ENCODE measurements around the gene GSTM2.
"Not testable (repeated sequence)": the region's sequence is repeated elsewhere in the genome, so short reads cannot be mapped to it uniquely, and the experiment has no call there.

GSTM2 gene

DNA sequence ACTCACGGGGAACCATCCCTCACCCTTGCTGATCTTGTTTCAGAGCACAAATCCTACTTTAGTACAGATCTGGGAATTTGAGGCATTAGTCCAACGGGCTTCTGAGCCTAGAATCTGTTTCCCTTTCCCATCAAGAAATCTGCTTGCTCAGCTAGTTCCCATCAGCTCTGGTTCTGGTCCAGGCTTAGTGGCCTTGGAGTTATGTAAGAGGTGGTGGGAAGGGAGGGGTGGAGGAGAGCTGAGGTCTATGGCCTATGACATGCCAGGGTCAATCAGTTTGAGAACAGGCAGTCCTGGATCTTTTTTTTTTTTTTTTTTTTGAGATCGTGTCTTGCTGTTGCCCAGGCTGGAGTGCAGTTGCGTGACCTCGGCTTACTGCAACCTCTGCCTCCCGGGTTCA lies 23.9 kb downstream of the GSTM2 start:
- H3K27me3 Mint-ChIP-seq (ENCODE audit: low read depth) = no peaks in the 10 kb centered on the region
- H3K27ac Mint-ChIP-seq = no peak overlapping the region
- no peak overlapping the region for H3K4me3 Mint-ChIP-seq
- peaks cover 5% of the 10 kb centered on the region for H3K36me3 Mint-ChIP-seq (ENCODE audit: low read depth)
- H3K4me1 Mint-ChIP-seq = peaks cover 5% of the 10 kb centered on the region
- H3K9me3 Mint-ChIP-seq = no peaks in the 10 kb centered on the region
- TF ChIP-seq, protein P1, sequence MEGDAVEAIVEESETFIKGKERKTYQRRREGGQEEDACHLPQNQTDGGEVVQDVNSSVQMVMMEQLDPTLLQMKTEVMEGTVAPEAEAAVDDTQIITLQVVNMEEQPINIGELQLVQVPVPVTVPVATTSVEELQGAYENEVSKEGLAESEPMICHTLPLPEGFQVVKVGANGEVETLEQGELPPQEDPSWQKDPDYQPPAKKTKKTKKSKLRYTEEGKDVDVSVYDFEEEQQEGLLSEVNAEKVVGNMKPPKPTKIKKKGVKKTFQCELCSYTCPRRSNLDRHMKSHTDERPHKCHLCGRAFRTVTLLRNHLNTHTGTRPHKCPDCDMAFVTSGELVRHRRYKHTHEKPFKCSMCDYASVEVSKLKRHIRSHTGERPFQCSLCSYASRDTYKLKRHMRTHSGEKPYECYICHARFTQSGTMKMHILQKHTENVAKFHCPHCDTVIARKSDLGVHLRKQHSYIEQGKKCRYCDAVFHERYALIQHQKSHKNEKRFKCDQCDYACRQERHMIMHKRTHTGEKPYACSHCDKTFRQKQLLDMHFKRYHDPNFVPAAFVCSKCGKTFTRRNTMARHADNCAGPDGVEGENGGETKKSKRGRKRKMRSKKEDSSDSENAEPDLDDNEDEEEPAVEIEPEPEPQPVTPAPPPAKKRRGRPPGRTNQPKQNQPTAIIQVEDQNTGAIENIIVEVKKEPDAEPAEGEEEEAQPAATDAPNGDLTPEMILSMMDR (IDR thresholded peaks at IDR 0.05; ENCODE audit: unreplicated experiment in 3 of 3) = no peak

DNA sequence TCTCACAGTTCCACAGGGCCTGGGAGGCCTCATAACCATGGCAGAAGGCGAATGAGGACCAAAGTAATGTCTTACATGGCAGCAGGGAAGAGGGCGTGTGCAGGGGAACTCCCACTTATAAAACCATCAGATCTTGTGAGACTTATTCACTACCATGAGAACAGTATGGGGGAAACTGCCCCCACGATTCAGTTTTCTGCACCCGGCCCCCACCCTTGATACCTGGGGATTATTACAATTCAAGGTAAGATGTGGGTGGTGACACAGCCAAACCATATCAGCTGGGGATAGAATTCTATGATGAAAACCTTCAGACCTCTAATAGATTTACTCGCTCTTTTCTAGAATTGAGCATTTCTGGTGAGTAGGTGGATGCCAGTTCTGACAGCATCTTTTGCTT lies 26.5 kb downstream of the GSTM2 start:
- H3K27me3 Mint-ChIP-seq (ENCODE audit: low read depth); H3K27ac Mint-ChIP-seq; H3K36me3 Mint-ChIP-seq (ENCODE audit: low read depth); H3K4me3 Mint-ChIP-seq; H3K9me3 Mint-ChIP-seq; H3K4me1 Mint-ChIP-seq: not testable (repeated sequence)

DNA sequence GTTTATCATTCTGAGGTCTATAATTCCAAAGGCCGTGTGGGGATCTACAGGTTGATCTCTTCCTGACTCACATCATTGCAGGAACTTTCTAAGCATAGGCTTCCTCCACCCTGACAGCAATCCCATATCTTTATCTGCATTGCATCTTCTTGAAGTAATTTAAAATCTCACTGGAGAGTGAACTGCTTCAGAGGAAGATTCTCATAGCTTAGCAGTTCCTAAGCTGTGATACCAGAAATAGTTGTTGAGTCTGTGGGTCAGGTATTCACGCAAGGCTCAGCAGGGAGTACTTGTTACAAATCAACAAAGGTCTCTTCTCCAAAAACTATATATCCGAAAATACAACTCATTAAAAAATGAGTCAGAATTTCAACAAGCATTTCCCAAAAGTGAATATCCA lies 27.3 kb downstream of the GSTM2 start:
- H3K4me1 Mint-ChIP-seq; H3K9me3 Mint-ChIP-seq; H3K36me3 Mint-ChIP-seq (ENCODE audit: low read depth); H3K27me3 Mint-ChIP-seq (ENCODE audit: low read depth); H3K4me3 Mint-ChIP-seq; H3K27ac Mint-ChIP-seq: not testable (repeated sequence)

DNA sequence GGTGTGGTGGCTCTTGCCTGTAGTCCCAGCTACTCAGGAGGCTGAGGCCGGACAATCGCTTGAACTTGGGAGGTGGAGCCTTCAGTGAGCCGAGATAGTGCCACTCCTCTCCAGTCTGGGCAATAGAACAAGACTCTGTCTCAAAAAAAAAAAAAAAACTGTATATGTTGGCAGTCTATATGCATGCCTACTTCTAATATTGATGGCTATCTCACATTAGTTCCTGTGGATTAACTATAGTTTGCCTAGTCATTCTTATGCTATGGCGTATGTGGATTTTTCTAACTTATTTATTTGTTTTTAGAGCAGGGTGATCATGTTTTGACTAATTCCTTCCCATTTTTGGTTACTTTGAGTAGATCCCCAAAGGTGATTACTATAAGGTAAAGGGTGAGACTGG lies 29.2 kb downstream of the GSTM2 start:
- no peaks in the 10 kb centered on the region for H3K4me1 Mint-ChIP-seq
- no peaks in the 10 kb centered on the region for H3K27me3 Mint-ChIP-seq (ENCODE audit: low read depth)
- TF ChIP-seq, protein P1 (IDR thresholded peaks at IDR 0.05; ENCODE audit: unreplicated experiment in 3 of 3) = no peak
- H3K36me3 Mint-ChIP-seq (ENCODE audit: low read depth) = no peaks in the 10 kb centered on the region
- H3K27ac Mint-ChIP-seq = no peak overlapping the region
- no peaks in the 10 kb centered on the region for H3K9me3 Mint-ChIP-seq
- no peak overlapping the region for H3K4me3 Mint-ChIP-seq

DNA sequence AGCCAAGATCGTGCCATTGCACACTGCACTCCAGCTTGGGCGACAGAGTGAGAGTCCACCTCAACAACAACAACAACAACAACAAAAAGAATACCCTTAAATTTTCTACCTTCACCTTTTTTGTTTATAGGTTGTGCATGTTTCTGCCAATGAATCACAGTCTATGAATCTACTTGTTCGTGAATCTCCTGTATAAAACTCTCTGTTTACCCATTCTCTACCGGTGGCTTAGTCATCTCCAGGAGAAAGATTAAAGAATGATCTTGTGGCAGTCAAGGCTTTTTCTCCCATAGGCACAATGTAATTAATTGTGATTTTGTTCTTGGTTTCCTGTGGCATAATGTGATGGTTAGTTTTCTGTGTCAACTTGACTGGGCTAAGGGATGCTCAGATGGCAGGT lies 30.0 kb downstream of the GSTM2 start:
- not testable (repeated sequence) for H3K9me3 Mint-ChIP-seq; H3K4me3 Mint-ChIP-seq; H3K4me1 Mint-ChIP-seq; H3K27ac Mint-ChIP-seq; H3K27me3 Mint-ChIP-seq (ENCODE audit: low read depth); H3K36me3 Mint-ChIP-seq (ENCODE audit: low read depth)

DNA sequence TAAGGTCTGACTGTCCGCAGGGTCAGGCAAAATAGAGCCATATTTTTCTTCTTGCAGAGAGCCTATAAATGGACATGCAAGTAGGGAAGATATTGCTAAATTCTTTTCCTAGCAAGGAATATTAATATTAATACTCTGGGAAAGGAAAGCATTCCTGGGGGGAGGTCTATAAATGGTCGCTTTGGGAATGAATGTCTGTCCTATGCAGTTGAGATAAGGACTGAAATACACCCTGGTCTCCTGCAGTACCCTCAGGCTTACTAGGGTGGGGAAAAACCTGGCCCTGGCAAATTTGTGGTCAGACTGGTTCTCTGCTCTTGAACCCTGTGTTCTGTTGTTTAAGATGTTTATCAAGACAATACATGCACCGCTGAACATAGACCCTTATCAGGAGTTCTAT lies 35.1 kb downstream of the GSTM2 start:
- not testable (repeated sequence) for H3K4me1 Mint-ChIP-seq; H3K27ac Mint-ChIP-seq; H3K27me3 Mint-ChIP-seq (ENCODE audit: low read depth); H3K4me3 Mint-ChIP-seq
- H3K36me3 Mint-ChIP-seq (ENCODE audit: low read depth) = peaks cover 19% of the 10 kb centered on the region
- H3K9me3 Mint-ChIP-seq = peaks cover 25% of the 10 kb centered on the region

DNA sequence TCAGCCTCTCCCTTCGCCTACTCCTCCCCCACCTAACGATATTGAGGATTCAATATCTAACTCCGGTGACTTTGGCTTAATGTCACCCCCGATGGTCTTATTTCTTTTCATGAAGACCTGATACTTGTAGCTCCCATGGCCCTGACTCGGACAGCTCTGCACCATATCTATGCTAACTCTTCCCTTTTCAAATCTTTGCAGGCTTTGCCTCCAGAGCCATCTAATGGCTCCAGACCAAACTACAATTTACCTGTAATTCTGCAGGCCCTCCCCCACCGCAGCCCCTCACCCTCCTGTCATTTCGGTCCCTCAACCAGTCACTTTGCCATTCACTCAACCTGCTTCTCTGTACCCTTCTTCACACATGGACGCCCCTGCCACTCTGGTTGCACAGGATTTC lies 36.3 kb downstream of the GSTM2 start:
- H3K27ac Mint-ChIP-seq = no peak overlapping the region
- H3K4me3 Mint-ChIP-seq = no peak overlapping the region
- H3K4me1 Mint-ChIP-seq = no peaks in the 10 kb centered on the region
- H3K36me3 Mint-ChIP-seq (ENCODE audit: low read depth) = peaks cover 29% of the 10 kb centered on the region
- H3K9me3 Mint-ChIP-seq = peaks cover 34% of the 10 kb centered on the region
- H3K27me3 Mint-ChIP-seq (ENCODE audit: low read depth) = no peaks in the 10 kb centered on the region
- TF ChIP-seq, protein P1 (IDR thresholded peaks at IDR 0.05; ENCODE audit: unreplicated experiment in 3 of 3) = no peak

DNA sequence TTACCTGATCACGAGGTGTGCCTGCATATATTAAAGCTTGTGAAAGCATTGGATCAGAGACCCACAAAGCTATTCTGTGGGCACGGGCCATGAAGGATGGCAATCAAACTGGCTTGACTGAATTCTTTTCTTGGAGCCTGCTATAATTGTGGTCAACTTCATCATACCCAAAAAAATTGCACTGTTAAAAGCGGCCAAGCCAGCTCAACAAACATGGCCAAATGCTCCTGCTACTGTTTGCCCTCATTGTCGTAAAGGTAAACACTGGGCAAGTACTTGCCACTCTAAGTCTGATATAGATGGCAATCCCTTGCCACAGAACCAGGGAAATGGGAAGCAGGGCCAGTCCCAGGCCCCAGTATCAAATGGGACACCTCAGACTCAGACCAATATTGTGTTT lies 37.6 kb downstream of the GSTM2 start:
- TF ChIP-seq, protein P1 (IDR thresholded peaks at IDR 0.05; ENCODE audit: unreplicated experiment in 3 of 3) = no peak
- Mint-ChIP-seq H3K36me3 (ENCODE audit: low read depth) (peaks cover 34% of the 10 kb centered on the region), H3K4me1 (no peaks in the 10 kb centered on the region), H3K4me3 (no peak overlapping the region), H3K9me3 (peaks cover 38% of the 10 kb centered on the region), H3K27ac (no peak overlapping the region), H3K27me3 (ENCODE audit: low read depth) (no peaks in the 10 kb centered on the region)

DNA sequence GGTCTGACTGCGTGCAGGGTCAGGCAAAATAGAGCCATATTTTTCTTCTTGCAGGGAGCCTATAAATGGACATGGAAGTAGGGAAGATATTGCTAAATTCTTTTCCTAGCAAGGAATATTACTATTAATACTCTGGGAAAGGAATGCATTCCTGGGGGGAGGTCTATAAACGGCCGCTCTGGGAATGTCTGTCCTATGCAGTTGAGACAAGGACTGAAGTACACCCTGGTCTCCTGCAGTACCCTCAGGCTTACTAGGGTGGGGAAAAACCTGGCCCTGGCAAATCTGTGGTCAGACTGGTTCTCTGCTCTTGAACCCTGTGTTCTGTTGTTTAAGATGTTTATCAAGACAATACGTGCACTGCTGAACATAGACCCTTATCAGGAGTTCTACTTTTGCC lies 41.1 kb downstream of the GSTM2 start:
- H3K27ac Mint-ChIP-seq; H3K27me3 Mint-ChIP-seq (ENCODE audit: low read depth); H3K4me3 Mint-ChIP-seq; H3K4me1 Mint-ChIP-seq: not testable (repeated sequence)
- peaks cover 31% of the 10 kb centered on the region for H3K9me3 Mint-ChIP-seq
- peaks cover 27% of the 10 kb centered on the region for H3K36me3 Mint-ChIP-seq (ENCODE audit: low read depth)

DNA sequence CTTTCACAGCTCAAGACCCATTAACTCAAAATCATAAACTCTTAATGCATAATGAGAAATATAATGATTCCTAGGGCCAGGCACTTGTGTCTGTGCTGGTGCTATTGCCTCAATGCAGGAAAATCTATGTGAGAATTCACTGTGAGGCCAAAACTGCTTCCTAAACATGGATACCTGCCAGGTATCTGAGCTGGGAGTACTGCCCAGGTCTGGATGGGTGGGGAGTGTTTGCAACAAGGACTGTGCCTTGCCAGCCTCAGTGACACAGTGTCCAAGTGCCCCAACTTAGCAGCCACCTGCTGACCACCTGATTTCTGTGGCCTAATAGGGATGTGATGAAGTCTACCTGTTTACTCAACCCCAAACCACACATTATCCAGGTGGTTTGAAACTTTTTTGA lies 42.0 kb downstream of the GSTM2 start:
- H3K4me3 Mint-ChIP-seq; H3K27ac Mint-ChIP-seq; H3K27me3 Mint-ChIP-seq (ENCODE audit: low read depth); H3K4me1 Mint-ChIP-seq: not testable (repeated sequence)
- Mint-ChIP-seq H3K36me3 (ENCODE audit: low read depth) (peaks cover 19% of the 10 kb centered on the region), H3K9me3 (peaks cover 26% of the 10 kb centered on the region)

DNA sequence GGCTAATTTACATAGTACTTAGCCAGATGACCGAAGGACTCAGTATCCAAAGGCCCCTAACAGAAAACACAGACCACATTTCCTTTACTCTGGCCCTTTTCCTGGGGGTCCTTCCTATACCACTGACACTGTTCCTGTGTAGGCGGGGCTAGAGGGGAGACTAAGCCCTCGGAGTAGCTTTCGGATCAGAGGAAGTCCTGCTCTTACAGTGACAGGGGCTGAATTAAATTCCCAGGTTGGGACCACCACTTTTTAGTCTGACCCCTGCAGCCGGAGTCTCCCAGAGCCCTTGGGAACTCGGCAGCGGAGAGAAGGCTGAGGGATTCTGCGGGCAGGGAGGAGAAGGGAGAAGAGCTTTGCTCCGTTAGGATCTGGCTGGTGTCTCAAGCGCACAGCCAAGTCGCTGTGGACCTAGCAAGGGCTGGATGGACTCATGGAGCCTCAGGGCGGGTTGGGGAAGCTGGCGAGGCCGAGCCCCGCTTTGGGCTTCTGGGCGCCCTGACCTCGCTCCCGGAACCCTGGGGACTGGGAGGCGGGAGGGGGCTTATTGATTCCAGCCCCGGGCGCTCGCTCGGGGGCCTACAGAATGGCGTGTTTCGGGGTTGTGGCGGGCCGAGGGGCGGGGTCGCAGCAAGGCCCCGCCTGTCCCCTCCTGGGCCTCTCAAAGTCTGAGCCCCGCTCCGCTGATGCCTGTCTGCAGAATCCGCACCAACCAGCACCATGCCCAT lies 43.9 kb downstream of the GSTM2 start, which contains the start of gene GSTM5:
Gene GSTM5, plus strand, starts transcription at position 659 of the 728 bp plus-strand sequence. Its CDS starts 62 bp downstream, at position 721.
- Mint-ChIP-seq H3K4me1 (peaks cover 11% of the 10 kb centered on the region), H3K9me3 (peaks cover 23% of the 10 kb centered on the region), H3K36me3 (ENCODE audit: low read depth) (peaks cover 19% of the 10 kb centered on the region)
- H3K27ac Mint-ChIP-seq; H3K4me3 Mint-ChIP-seq; H3K27me3 Mint-ChIP-seq (ENCODE audit: low read depth): not testable (repeated sequence)

Measured in nephron (organoid).